GM19238 (cell line): Measurements from ENCODE around the gene APOBEC3H.
A peak's percentile ranks its signal among the peaks of the same experiment; 100 is the strongest.

Experiments used
- DNase-seq: peaks from one replicate; pipeline ENCODE4 v3.0.0; 2011; ENCODE audit warnings: low spot score; ENCODE audit not compliant: insufficient read length

APOBEC3H gene

GRCh38 chr22:39135092-39135896 lies 38.2 kb downstream of the APOBEC3H start:
- peak; percentile 47 for DNase-seq

- no peak for DNase-seq
These were observed 39.3 kb downstream of the APOBEC3H start for GRCh38 chr22:39136317-39136716.

- no peak for DNase-seq
These were observed 41.4 kb downstream of the APOBEC3H start for GRCh38 chr22:39138357-39138997.

GRCh38 chr22:39139933-39140332 lies 42.9 kb downstream of the APOBEC3H start:
- DNase-seq, result no peak

GRCh38 chr22:39142088-39142680 lies 45.1 kb downstream of the APOBEC3H start:
- no peak for DNase-seq

- peak; percentile 79 for DNase-seq
These were observed 47.2 kb downstream of the APOBEC3H start for GRCh38 chr22:39144101-39144767.

- no peak for DNase-seq
These were observed 49.4 kb downstream of the APOBEC3H start for GRCh38 chr22:39146256-39147101.

- DNase-seq, result no peak
These were observed 50.4 kb downstream of the APOBEC3H start for GRCh38 chr22:39147335-39148025.

- DNase-seq, result no peak
These were observed 51.1 kb downstream of the APOBEC3H start for GRCh38 chr22:39148026-39148726.

GRCh38 chr22:39148727-39149535 lies 51.9 kb downstream of the APOBEC3H start:
- DNase-seq, result no peak

- DNase-seq, result no peak
These were observed 53.1 kb downstream of the APOBEC3H start for GRCh38 chr22:39149915-39150847.

GRCh38 chr22:39150848-39151215 lies 53.8 kb downstream of the APOBEC3H start:
- no peak for DNase-seq

- DNase-seq, result no peak
These were observed 54.4 kb downstream of the APOBEC3H start for GRCh38 chr22:39151329-39151975.

GRCh38 chr22:39152024-39152510 lies 55.0 kb downstream of the APOBEC3H start:
- DNase-seq, result no peak

- DNase-seq, result peak; percentile 96
These were observed 55.6 kb downstream of the APOBEC3H start, which contains the start of gene CBX7 for GRCh38 chr22:39152511-39153219. TSS of gene CBX7 (minus strand) at chr22:39152680. CDS start at chr22:39152444, 236 bp downstream.

- DNase-seq, result no peak
These were observed 56.2 kb downstream of the APOBEC3H start for GRCh38 chr22:39153220-39153717.
